Transverse colon (tissue), 4 donors: ENCODE measurements around the gene SAMM50.

Experiments used
- POLR2A ChIP-seq: fragments of 450-650 bp; IDR thresholded peaks from one replicate; pipeline ENCODE4 v1.6.1; 2016; ENCODE audit warnings: antibody characterized with exemption, mild to moderate bottlenecking, moderate library complexity
- POLR2AphosphoS5 ChIP-seq, 3 donors: sonication (generic); formaldehyde crosslinking; IDR thresholded peaks; one replicate each; pipeline ENCODE4 v1.6.1; 2016; ENCODE audit warnings: antibody characterized with exemption in 3 of 3
- TF ChIP-seq, protein P1 (sequence below), 5 experiments: fragments of 200-600 bp in 3 of 5; fragments of 450-650 bp in 2 of 5; sonication (generic) in 3 of 5; IDR thresholded peaks; 1 replicate in 2 of 5; 2 replicates in 3 of 5; pipeline ENCODE4 v1.5.1; 2016 to 2017; ENCODE audit warnings: antibody characterized with exemption in 5 of 5, inconsistent platforms in 3 of 5, mild to moderate bottlenecking in 2 of 5, moderate library complexity in 1 of 5

DNA sequence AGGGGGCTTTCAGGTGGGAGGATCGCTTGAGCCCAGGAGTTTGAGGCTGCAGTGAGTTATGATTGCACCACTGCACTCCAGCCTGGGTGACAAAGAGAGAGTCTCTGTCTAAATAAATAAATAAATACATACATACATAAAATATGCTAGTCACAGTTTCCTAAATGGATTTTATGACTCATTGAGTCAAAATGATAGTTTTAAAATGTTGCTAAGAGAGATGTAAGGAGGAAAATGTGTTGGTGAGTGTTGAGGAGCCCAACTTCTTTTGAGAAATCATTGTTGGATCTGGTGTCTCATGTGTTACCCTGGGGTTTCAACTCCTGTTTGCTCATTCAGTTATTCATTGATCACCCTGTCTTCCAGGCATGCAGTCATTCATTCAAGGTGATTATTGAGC, 89.9 kb downstream of the SAMM50 start:
- TF ChIP-seq, protein P1, sequence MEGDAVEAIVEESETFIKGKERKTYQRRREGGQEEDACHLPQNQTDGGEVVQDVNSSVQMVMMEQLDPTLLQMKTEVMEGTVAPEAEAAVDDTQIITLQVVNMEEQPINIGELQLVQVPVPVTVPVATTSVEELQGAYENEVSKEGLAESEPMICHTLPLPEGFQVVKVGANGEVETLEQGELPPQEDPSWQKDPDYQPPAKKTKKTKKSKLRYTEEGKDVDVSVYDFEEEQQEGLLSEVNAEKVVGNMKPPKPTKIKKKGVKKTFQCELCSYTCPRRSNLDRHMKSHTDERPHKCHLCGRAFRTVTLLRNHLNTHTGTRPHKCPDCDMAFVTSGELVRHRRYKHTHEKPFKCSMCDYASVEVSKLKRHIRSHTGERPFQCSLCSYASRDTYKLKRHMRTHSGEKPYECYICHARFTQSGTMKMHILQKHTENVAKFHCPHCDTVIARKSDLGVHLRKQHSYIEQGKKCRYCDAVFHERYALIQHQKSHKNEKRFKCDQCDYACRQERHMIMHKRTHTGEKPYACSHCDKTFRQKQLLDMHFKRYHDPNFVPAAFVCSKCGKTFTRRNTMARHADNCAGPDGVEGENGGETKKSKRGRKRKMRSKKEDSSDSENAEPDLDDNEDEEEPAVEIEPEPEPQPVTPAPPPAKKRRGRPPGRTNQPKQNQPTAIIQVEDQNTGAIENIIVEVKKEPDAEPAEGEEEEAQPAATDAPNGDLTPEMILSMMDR (IDR thresholded peaks at IDR 0.05) = no peak
- TF ChIP-seq POLR2A = no peak
- no peak for TF ChIP-seq POLR2AphosphoS5 (IDR thresholded peaks at IDR 0.05)
